ENCODE data around the gene PRORP.

DNA sequence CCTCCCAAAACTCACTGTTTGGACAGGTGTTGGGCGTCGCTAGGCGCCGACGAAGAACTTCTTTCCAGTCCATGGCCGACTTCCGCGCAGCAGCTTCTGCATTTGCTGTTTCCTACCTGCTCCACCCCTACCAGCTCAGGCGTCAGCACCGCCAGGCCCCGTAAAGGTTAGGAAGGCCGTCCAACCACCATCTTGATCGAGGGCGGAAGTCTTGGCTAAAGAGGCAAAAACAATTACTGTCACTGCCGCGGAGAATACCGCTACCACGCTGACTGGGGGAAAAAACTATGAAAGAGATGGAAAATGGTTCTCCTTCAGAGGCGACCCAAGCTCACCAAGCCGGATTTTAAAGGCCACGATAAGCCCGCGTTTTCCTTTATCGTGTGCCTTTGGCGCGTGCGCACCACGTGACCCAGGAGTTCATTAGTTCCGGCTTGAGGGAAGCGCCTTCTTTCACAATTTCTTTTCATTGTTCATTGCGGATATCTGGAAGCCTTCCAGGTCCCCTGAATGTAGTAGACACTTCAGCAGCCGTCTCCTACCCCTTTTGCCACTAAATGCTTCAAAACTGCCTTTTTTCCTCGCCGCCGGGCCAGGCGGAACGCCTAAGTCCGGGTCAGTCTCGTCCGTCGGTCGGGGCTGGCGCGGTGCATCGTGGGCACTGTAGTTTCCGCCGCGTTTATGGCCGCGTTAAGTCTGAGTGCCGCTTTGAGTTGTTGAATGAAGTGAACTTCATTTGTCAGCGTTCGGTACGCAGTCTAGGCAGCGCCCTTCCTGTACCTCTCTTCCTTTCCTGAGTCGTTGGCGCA, at the start of gene PRORP, which contains the start of gene PPP2R3C:
- TF ChIP-seq CTCF (conservative IDR thresholded peaks at IDR 0.05 in 1 of 2, IDR thresholded peaks at IDR 0.05 in 1 of 2; ENCODE audit: extremely low read depth in 1 of 2, insufficient read depth in 1 of 2, low read depth in 1 of 2, low read length in 2 of 2) (no peak), EZH2 (IDR thresholded peaks at IDR 0.05; ENCODE audit: borderline replicate concordance, low read length) (no peak)

Data from mammary epithelial cell (primary cell).